HepG2 (cell line): Measurements from ENCODE around the gene ARVCF. TPM values are rescaled to one million over a fixed set of nuclear protein-coding genes. Genes with fewer than 3 reads are reported as not detected.

Source experiments
- ATAC-seq: fragments of 200-7000 bp; cut with Tn5 transposase; 3 replicates; pipeline ENCODE4 v1.9.1; 2020; ENCODE audit warnings: mild to moderate bottlenecking, moderate library complexity
- BruUV-seq: library from RNA; stranded (reverse); fragments of 400-500 nt; replicated peaks from 2 replicates; lab custom pipeline; 2021; lab: Mats Ljungman, UMichigan
- CTCF ChIA-PET: fragments of 300-600 bp; formaldehyde crosslinking; extraction: SDS; loops from one replicate; lab custom pipeline; 2021; ENCODE audit warnings: low total read pairs, inconsistent platforms, low intra/inter-chr PET ratio; lab: Yijun Ruan, JAX
- POLR2A ChIA-PET: fragments of 350-600 bp; sonication (Branson Sonifier 250); formaldehyde crosslinking; loops from one replicate; lab custom pipeline; 2020; ENCODE audit warnings: antibody characterized with exemption, inconsistent platforms; lab: Yijun Ruan, JAX
- DNase-seq: peaks from one replicate; pipeline ENCODE4 v3.0.0-alpha.2; 2015; ENCODE audit warnings: low spot score
- FAIRE-seq: peaks from 3 replicates; lab custom pipeline; 2011; peaks lifted over from hg19 to GRCh38; lab: Jason Lieb, UNC
- H2AFZ ChIP-seq: one replicate; pipeline ENCODE4 v1.6.1; 2011; ENCODE audit warnings: low read length, inconsistent platforms
- H3K27ac ChIP-seq: fragments of 300-600 bp; 3 replicates; pipeline ENCODE4 v1.8.0; 2011; ENCODE audit warnings: mixed run types, mild to moderate bottlenecking, mixed read lengths, low read length, inconsistent platforms; ENCODE audit not compliant: insufficient read depth; ENCODE audit errors: extremely low read length
- H3K27me3 ChIP-seq, 2 experiments: fragments of 200-600 bp in 1 of 2; 2 replicates in 1 of 2; 3 replicates in 1 of 2; pipeline versions ENCODE4 v1.6.0 to v1.8.0; 2011; ENCODE audit warnings: low read length in 2 of 2, mild to moderate bottlenecking in 2 of 2, moderate library complexity in 2 of 2, inconsistent platforms in 1 of 2; ENCODE audit not compliant: insufficient read depth in 2 of 2, control insufficient read depth in 1 of 2
- H3K36me3 ChIP-seq, 2 experiments: fragments of 200-600 bp in 1 of 2; replicated peaks in 1 of 2; 2 replicates in 1 of 2; 3 replicates in 1 of 2; pipeline versions ENCODE4 v1.5.1 to v1.8.0; 2011; ENCODE audit warnings: low read length in 2 of 2, inconsistent platforms in 1 of 2; ENCODE audit not compliant: insufficient read depth in 2 of 2, control insufficient read depth in 1 of 2
- H3K4me1 ChIP-seq: 2 replicates; pipeline ENCODE4 v1.5.1; 2012; ENCODE audit warnings: low read length, inconsistent platforms; ENCODE audit not compliant: insufficient read depth
- H3K4me2 ChIP-seq: 2 replicates; pipeline ENCODE4 v1.6.0; 2011; ENCODE audit warnings: low read depth, low read length, inconsistent platforms
- H3K4me3 ChIP-seq, 3 experiments: fragments of 200-600 bp in 1 of 3; sonication (generic), shearing (Covaris generic) in 1 of 3; replicated peaks in 1 of 3; 2 replicates each; pipeline ENCODE4 v1.5.1; 2011 to 2016; ENCODE audit warnings: low read length in 3 of 3, inconsistent platforms in 2 of 3, low read depth in 2 of 3, mild to moderate bottlenecking in 2 of 3, control low read depth in 1 of 3, mixed read lengths in 1 of 3; ENCODE audit not compliant: insufficient read depth in 1 of 3
- H3K79me2 ChIP-seq: one replicate; pipeline ENCODE4 v1.6.1; 2011; ENCODE audit warnings: low read length, inconsistent platforms; ENCODE audit not compliant: insufficient read depth
- H3K9ac ChIP-seq: 2 replicates; pipeline ENCODE4 v1.6.0; 2011; ENCODE audit warnings: mild to moderate bottlenecking, low read depth, low read length, inconsistent platforms; ENCODE audit not compliant: insufficient read depth
- H3K9me3 ChIP-seq: 2 replicates; pipeline ENCODE4 v1.5.1; 2012; ENCODE audit warnings: mild to moderate bottlenecking, low read length
- H4K20me1 ChIP-seq: 2 replicates; pipeline ENCODE4 v1.6.0; 2011; ENCODE audit warnings: inconsistent platforms, mild to moderate bottlenecking, low read length, moderate library complexity; ENCODE audit not compliant: insufficient read depth
- E2F5 ChIP-seq: sonication (generic); formaldehyde crosslinking; conservative IDR thresholded peaks from 2 replicates; pipeline ENCODE4 v1.4.0; 2020; ENCODE audit warnings: missing genetic modification reagents
- FOXJ3 ChIP-seq: sonication (generic); formaldehyde crosslinking; IDR thresholded peaks from 2 replicates; pipeline ENCODE4 v1.4.0; 2020; ENCODE audit warnings: missing genetic modification reagents, mild to moderate bottlenecking, borderline replicate concordance
- KDM2A ChIP-seq: sonication (generic); formaldehyde crosslinking; IDR thresholded peaks from 2 replicates; pipeline ENCODE4 v1.4.0; 2020; ENCODE audit warnings: low read depth, missing genetic modification reagents, borderline replicate concordance
- KDM5B ChIP-seq: sonication (generic); formaldehyde crosslinking; IDR thresholded peaks from 2 replicates; pipeline ENCODE4 v1.4.0; 2020; ENCODE audit warnings: missing genetic modification reagents, mild to moderate bottlenecking, borderline replicate concordance
- MIER3 ChIP-seq: IDR thresholded peaks from 2 replicates; pipeline ENCODE4 v1.6.1; 2016; ENCODE audit warnings: missing compliant biosample characterization, borderline replicate concordance
- MLX ChIP-seq: IDR thresholded peaks from 2 replicates; pipeline ENCODE4 v1.6.1; 2016
- ZEB1 ChIP-seq: IDR thresholded peaks from 2 replicates; pipeline ENCODE4 v1.6.1; 2012; ENCODE audit warnings: mild to moderate bottlenecking, low read depth, inconsistent platforms; ENCODE audit not compliant: insufficient replicate concordance
- ZHX2 ChIP-seq, 2 experiments: sonication (generic) in 1 of 2; formaldehyde crosslinking in 1 of 2; IDR thresholded peaks; 2 replicates each; pipeline versions ENCODE4 v1.6.1 to v1.9.0; 2014 to 2022; ENCODE audit warnings: antibody characterized with exemption in 1 of 2, borderline replicate concordance in 1 of 2, inconsistent platforms in 1 of 2, low read depth in 1 of 2, missing genetic modification reagents in 1 of 2
- ZMYM4 ChIP-seq: sonication (generic); formaldehyde crosslinking; IDR thresholded peaks from 2 replicates; pipeline ENCODE4 v1.8.1; 2023; ENCODE audit warnings: mild to moderate bottlenecking, missing genetic modification reagents
- ZNF598 ChIP-seq: sonication (generic); formaldehyde crosslinking; IDR thresholded peaks from 2 replicates; pipeline ENCODE4 v1.5.1; 2020; ENCODE audit warnings: mild to moderate bottlenecking, missing genetic modification reagents, borderline replicate concordance
- ZSCAN22 ChIP-seq: sonication (generic); formaldehyde crosslinking; IDR thresholded peaks from 2 replicates; pipeline ENCODE4 v1.4.0; 2020; ENCODE audit warnings: mild to moderate bottlenecking, missing genetic modification reagents
- WGBS: methylation state at CpG from one replicate; pipeline ENCODE4 v1.1.6; 2017; ENCODE audit warnings: low lambda C conversion rate; 5-methylcytosine and 5-hydroxymethylcytosine counted together
- in situ Hi-C: cut with HindIII; loops from 2 replicates; pipeline ENCODE4 v1.10.0; 2017; ENCODE audit warnings: low pct_unique_long_range_greater_than_20kb; ENCODE audit not compliant: extremely low pct_ligation_motif_present
- intact Hi-C: fragments of 100-400 bp; cut with micrococcal nuclease; formaldehyde crosslinking; loops from one replicate; pipeline ENCODE4 v1.10.0; 2022; ENCODE audit not compliant: unreplicated experiment
- polyA plus RNA-seq, 8 experiments: library from polyadenylated mRNA; depleted of rRNA in 3 of 8; stranded (reverse) in 7 of 8; unstranded in 1 of 8; fragments of >200 nt; fragmentation: Illumina TruSeq in 4 of 8; extraction: Trizol in 4 of 8; gene quantifications; 2 replicates each; pipeline versions ENCODE4 v1.2.1 to v1.2.3, GENCODE V29; 2011 to 2016; ENCODE audit warnings: low read depth in 4 of 8, missing spikeins in 1 of 8, mixed read lengths in 1 of 8; ENCODE audit not compliant: insufficient read depth in 1 of 8
- total RNA-seq, 5 experiments: library from RNA; depleted of rRNA; stranded (reverse); fragments of >200 nt; fragmentation: Illumina TruSeq; extraction: Trizol; gene quantifications; 2 replicates each; pipeline ENCODE4 v1.2.3, GENCODE V29; 2016; ENCODE audit warnings: low read depth in 1 of 5

ARVCF gene
- total and polyA plus RNA-seq, 2 of the 13 experiments (the other 11 are each of a cell fraction or from before 2014, with no cell fraction given): 16.4 to 17.7 TPM

GRCh38 chr22:20043997-20044342, 27.3 kb upstream of the ARVCF start:
- intact Hi-C loops: no loop called here
- no peak overlapping the region for H2AFZ ChIP-seq
- no peaks in the 10 kb centered on the region for H3K79me2 ChIP-seq
- no peaks in the 10 kb centered on the region for H3K4me1 ChIP-seq
- WGBS: 82% methylated on average over 1 of the region's 7 CpGs
- FAIRE-seq: no peak
- H4K20me1 ChIP-seq: no peaks in the 10 kb centered on the region
- H3K27ac ChIP-seq: no peak overlapping the region
- no peak overlapping the region for H3K4me3 ChIP-seq
- no peak for DNase-seq
- peaks cover 0 to 22% of the 10 kb centered on the region in 2 experiments; a peak in 3 of 5 replicates for H3K36me3 ChIP-seq
- TF ChIP-seq ZSCAN22 (CRISPR knock-in tag) (no peak), FOXJ3 (CRISPR knock-in tag) (no peak), E2F5 (no peak), ZNF598 (CRISPR knock-in tag) (no peak), MIER3 (CRISPR knock-in tag) (no peak), ZMYM4 (CRISPR knock-in tag) (no peak), ZEB1 (no peak), KDM5B (CRISPR knock-in tag) (no peak), MLX (no peak), KDM2A (CRISPR knock-in tag) (no peak), ZHX2 (IDR thresholded peaks at IDR 0.05; ENCODE audit: low read depth) (no peak), ZHX2 (CRISPR knock-in tag; IDR thresholded peaks at IDR 0.05; ENCODE audit: borderline replicate concordance) (no peak)
- no peak overlapping the region for H3K4me2 ChIP-seq
- ChIA-PET CTCF (no interaction called here), POLR2A (no interaction called here)
- H3K9me3 ChIP-seq: no peaks in the 10 kb centered on the region
- H3K27me3 ChIP-seq: no peaks in the 10 kb centered on the region
- H3K9ac ChIP-seq: no peak overlapping the region
- no peak for ATAC-seq
- no TSS peak for BruUV-seq
- in situ Hi-C loops: no loop called here
